ENCODE measurements around the gene MYH9.
A peak's percentile ranks its signal among the peaks of the same experiment; 100 is the strongest.

MYH9 gene

DNA sequence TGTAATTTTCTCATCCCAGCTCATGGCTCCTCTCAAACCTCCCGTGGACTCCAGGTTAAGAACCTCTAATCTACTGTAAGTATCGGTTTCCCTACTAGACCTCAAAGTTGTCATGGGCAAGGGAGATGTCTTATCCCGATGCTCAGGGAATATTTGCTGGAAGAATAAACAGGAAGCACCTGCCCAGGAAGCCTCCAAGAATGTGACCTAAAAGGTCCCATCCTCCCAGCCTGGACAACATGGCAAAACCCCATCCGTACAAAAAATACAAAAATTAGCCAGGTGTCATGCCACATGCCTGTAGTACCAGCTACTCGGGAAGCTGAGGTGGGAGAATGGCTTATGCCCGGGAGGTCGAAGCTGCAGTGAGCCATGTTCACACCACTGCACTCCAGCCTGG lies 72.4 kb downstream of the MYH9 start:
- no peak for DNase-seq (ENCODE audit: low read depth in 2 of 2)

DNA sequence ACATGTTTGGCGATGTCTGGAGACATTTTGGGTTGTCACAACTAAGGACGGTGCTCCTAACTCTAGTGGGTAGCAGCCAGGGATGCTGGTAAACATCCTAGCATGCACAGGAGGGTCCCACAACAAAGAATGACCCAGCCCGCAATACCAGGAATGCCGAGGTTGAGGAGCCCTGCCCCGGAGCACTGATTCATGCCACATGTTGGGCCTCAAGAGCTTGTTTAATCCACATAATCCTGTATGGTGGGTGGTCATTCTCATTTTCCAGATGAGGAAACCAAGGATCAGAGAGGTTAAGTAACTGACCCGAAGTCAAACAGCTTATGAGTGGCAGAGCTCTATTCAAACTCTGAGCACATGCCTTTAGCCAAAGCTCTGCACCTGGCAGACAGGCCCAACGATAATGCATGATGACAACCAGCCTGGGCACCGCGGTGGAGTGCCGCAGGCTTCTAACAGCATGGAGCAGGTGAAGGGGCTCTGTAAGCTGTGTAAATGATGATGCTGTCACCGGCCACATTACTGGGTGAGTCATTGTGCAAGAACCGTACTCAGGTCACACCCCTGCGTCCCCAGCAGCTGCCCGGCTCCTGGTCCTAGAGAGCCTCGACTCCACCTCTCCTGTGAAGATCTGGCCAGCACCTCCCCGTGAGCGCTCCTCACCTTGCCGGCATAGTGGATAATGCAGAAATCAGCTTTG lies 76.2 kb downstream of the MYH9 start:
- no peak for DNase-seq (ENCODE audit: low read depth in 2 of 2)

DNA sequence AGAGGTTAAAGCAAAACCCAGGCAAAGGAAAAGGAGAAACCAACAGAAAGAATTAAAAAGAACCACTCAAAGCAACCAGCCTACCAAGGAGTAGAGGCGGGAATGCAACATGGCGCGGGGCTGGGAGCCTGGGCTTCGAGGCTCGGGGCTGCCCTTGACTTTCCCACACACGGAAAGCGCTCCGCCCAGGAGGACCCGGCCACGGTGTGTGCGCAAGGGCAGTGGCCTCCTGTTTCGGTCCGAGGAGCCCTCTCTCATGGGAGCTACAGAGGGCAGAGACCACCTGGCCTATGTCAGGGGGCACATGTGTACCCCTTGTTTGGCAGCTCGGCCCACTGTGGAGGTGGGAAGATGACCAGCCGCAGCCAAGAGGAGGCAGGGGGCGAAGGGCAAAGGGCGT lies 78.9 kb downstream of the MYH9 start:
- DNase-seq (ENCODE audit: low read depth in 2 of 2): no peak

- DNase-seq (ENCODE audit: low read depth in 2 of 2): no peak
Observed at GRCh38 chr22:36306227-36306626, 81.5 kb downstream of the MYH9 start.

- DNase-seq (ENCODE audit: low read depth in 2 of 2): no peak
Observed at GRCh38 chr22:36305813-36306212, 82.0 kb downstream of the MYH9 start.

- no peak for DNase-seq (ENCODE audit: low read depth in 2 of 2)
Observed at GRCh38 chr22:36304429-36304828, 83.3 kb downstream of the MYH9 start.

- no peak for DNase-seq (ENCODE audit: low read depth in 2 of 2)
Observed at GRCh38 chr22:36303874-36304273, 83.9 kb downstream of the MYH9 start.

DNA sequence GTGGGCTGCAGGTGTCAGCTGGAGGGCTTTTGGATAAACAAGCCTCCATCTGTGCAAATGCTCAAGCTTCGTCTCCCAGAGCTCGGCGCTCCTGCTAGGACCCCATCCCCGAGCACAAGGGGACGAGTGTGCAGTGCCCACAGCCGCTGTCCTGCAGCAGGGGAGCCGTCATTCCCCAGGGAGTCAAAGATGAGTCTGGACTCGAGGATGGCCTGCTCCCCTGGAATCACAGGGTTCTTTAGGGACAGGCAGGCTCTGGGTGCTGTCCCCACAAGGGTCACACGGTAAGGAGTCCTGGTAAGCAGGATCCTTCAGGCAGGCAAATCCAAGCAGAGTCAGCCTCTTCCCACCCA lies 84.7 kb downstream of the MYH9 start:
- no peak for DNase-seq (ENCODE audit: low read depth in 2 of 2)

DNA sequence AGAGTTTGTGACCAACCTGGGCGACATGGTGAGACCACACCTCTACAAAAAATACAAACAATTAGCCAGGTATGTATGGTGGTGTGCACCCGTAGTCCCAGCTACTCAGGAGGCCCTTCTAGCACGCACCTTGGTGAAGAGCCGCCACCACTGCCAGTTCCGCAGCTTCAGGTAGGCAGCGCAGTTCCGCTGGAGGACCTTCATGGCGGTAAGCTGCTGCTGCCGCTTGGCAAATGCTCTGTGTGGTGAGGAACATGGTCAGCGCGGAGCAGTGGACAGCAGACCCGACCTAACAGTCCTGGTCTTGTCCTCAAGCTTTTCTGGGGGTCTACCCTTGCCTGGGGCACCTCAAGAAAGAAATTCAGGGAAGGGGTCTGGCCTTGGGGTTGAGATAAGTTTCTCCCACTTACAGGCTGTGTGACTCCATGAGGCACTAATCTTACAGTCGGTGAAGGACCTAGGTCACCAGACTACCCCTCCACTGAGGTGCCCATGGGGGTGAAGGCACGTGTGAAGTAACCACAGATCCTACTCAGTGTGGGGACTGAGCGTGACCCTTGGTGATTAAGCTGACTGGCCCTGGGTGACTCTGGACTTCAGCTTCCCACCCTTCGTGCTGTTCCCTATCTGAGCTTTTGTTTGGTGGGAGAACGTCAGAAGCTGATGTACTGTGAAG lies 85.2 kb downstream of the MYH9 start:
- no peak for DNase-seq (ENCODE audit: low read depth in 2 of 2)

- DNase-seq (ENCODE audit: low read depth in 2 of 2): no peak
Observed at GRCh38 chr22:36301851-36302250, 85.9 kb downstream of the MYH9 start.

DNA sequence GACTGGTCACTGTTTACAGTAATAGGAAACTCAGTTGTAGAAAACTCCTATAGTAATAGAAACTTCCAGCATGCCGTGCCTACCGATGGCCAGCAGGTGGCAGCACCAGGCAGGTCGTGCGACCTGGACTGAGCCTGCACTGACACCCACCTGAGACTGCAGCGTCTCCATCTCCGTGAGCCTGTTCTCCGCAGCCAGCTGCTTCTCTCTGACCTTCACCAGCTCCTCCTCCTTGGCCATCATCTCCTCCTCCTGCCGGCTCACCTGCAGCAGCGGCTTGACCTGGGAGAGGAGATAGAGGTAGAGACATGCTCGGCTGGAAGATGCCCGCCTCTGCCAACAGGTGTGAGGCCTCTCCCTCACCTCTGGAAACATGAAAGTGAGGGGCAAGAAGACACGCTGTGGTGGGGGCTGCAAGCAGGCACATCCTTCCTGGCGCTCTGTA lies 86.4 kb downstream of the MYH9 start:
- peak; percentile 69 to 73 for DNase-seq (ENCODE audit: low read depth in 2 of 2)

- no peak for DNase-seq (ENCODE audit: low read depth in 2 of 2)
Observed at GRCh38 chr22:36300396-36301212, 87.2 kb downstream of the MYH9 start.

GRCh38 chr22:36299911-36300310 lies 87.9 kb downstream of the MYH9 start:
- DNase-seq (ENCODE audit: low read depth in 2 of 2): no peak

GRCh38 chr22:36299295-36299694 lies 88.5 kb downstream of the MYH9 start:
- no peak for DNase-seq (ENCODE audit: low read depth in 2 of 2)

DNA sequence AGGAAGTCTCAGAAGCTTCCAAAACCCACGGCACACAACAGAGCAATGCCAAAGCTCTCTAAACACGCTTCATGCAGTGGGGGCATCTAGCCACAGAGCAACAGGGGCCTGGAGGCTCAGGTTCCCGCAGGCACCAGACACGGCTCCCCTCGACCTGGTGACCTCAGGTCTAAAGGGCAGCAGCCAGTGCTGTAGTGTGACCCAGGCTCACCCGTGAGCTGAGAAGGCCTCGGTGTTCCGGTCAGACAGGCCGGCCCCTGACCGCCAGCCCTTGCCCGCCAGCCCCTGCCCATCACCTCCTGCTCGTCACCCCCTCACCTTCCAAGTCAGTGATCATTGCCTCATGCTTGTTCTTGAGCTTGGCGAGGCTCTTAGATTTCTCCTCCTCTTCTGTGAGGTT lies 89.2 kb downstream of the MYH9 start:
- no peak for DNase-seq (ENCODE audit: low read depth in 2 of 2)

DNA sequence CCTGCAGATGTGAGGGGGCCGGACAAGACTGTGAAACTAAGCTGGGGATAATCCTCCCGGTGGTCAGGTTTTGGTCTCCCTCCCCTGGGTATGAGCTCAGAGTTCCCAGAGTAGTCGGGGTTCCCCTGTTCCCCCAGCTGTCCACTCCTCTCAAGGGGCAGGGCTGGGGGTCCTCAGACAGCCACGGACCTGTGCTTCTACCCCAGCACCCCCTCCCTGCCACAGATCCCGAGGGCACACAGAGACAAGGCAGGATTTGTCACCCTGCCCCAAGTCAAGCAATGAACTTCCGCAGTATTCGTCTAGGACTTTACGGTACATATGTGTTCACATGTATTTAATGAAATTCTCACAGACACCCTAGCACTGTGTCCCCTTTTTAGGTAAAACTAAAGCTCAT lies 89.6 kb downstream of the MYH9 start:
- DNase-seq (ENCODE audit: low read depth in 2 of 2): no peak

- DNase-seq (ENCODE audit: low read depth in 2 of 2): no peak
Observed at GRCh38 chr22:36297568-36297967, 90.2 kb downstream of the MYH9 start.

GRCh38 chr22:36296690-36297089 lies 91.1 kb downstream of the MYH9 start:
- DNase-seq (ENCODE audit: low read depth in 2 of 2): no peak

- no peak for DNase-seq (ENCODE audit: low read depth in 2 of 2)
Observed at GRCh38 chr22:36295247-36295646, 92.5 kb downstream of the MYH9 start.

DNA sequence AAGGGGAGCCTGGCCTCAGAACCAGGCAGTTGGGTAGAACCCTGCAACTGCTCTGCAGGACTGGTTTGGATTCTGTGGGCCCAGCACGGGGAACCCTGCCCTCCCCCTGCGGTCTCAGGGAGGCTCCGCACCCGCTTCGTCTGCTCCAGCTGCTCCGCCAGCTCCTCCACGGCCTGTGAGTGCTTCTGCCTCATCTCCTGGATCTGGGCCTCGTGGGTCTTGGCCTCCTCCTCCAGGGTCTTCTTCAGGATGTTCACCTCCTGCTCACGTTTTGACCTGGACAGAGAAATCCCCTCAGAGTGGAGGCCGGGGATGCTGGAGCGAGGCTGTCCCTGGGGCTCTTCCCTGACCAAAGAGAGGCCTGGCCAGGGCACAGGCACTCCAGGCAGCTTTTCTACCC lies 93.0 kb downstream of the MYH9 start:
- no peak for DNase-seq (ENCODE audit: low read depth in 2 of 2)

GRCh38 chr22:36294293-36294620 lies 93.5 kb downstream of the MYH9 start:
- DNase-seq (ENCODE audit: low read depth in 2 of 2): no peak

GRCh38 chr22:36293606-36294292 lies 94.0 kb downstream of the MYH9 start:
- DNase-seq (ENCODE audit: low read depth in 2 of 2): no peak

All from stimulated activated CD8-positive, alpha-beta memory T cell treated with anti-CD3 and anti-CD28 coated beads, Interleukin-2, amount 100 ng/mL, for 1 hour (primary cell).